MM.1S (cell line): ENCODE measurements around the gene FCRL1.

Experiments used
- EZH2 ChIP-seq: fragments of 300-600 bp; sonication (generic); optimal IDR thresholded peaks from 2 replicates; pipeline ENCODE3; 2017; ENCODE audit warnings: low read depth, mild to moderate bottlenecking, antibody characterized with exemption, low read length, mixed read lengths
- EZH2phosphoT487 ChIP-seq: fragments of 300-600 bp; sonication (generic); IDR thresholded peaks from 2 replicates; pipeline ENCODE4 v1.6.1; 2018; ENCODE audit warnings: antibody characterized with exemption, low read length
- TF ChIP-seq, protein P1 (sequence below): fragments of 300-600 bp; sonication (generic); IDR thresholded peaks from 2 replicates; pipeline ENCODE4 v1.5.1; 2016; ENCODE audit warnings: antibody characterized with exemption, low read length, mixed read lengths

DNA sequence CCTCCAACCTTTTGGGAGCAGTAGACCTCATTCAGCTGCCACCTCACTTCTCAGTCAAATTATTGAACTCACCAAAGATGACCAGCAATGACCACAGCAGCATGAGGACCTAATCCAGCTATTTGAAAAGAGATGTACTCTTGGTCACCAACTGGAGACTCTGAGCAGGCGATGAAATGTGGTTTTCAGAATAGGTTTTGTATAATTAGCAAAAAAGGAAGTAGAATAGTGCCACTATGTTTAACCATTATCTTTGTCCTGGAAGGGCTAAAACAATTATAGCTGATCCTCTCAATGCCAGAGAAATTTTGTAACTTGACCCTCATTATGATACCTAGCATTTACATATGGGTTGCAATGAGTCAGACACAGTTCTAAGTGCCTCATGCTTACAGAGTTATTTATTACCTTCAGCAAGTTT lies 42.9 kb downstream of the FCRL1 start, which contains the start of gene FCRL2:
- TF ChIP-seq, protein P1, sequence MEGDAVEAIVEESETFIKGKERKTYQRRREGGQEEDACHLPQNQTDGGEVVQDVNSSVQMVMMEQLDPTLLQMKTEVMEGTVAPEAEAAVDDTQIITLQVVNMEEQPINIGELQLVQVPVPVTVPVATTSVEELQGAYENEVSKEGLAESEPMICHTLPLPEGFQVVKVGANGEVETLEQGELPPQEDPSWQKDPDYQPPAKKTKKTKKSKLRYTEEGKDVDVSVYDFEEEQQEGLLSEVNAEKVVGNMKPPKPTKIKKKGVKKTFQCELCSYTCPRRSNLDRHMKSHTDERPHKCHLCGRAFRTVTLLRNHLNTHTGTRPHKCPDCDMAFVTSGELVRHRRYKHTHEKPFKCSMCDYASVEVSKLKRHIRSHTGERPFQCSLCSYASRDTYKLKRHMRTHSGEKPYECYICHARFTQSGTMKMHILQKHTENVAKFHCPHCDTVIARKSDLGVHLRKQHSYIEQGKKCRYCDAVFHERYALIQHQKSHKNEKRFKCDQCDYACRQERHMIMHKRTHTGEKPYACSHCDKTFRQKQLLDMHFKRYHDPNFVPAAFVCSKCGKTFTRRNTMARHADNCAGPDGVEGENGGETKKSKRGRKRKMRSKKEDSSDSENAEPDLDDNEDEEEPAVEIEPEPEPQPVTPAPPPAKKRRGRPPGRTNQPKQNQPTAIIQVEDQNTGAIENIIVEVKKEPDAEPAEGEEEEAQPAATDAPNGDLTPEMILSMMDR, result no peak
- TF ChIP-seq EZH2 (no peak), EZH2phosphoT487 (no peak)
